Activated CD4-positive, alpha-beta memory T cell treated with anti-CD3 and anti-CD28 coated beads for 36 hours (primary cell): ENCODE data around the gene CNN1. TPM values are rescaled to one million over a fixed set of nuclear protein-coding genes. Genes with fewer than 3 reads are reported as not detected.
A peak's percentile ranks its signal among the peaks of the same experiment; 100 is the strongest.

Experiments
- CTCF ChIA-PET: fragments of 350-600 bp; sonication (Branson Sonifier 250); formaldehyde crosslinking; loops from one replicate; lab custom pipeline; 2021; ENCODE audit warnings: antibody characterized with exemption, inconsistent platforms; lab: Charles Lee
- POLR2A ChIA-PET: fragments of 350-600 bp; sonication (Branson Sonifier 250); formaldehyde crosslinking; loops from one replicate; lab custom pipeline; 2021; ENCODE audit warnings: antibody characterized with exemption; lab: Charles Lee
- DNase-seq: peaks from one replicate; pipeline ENCODE4 v3.0.0-alpha.2; 2020
- H3K27ac Mint-ChIP-seq: one replicate; pipeline ENCODE4 v1.8.0; 2021; ENCODE audit warnings: mixed read lengths
- H3K27me3 Mint-ChIP-seq: one replicate; pipeline ENCODE4 v1.8.0; 2021; ENCODE audit warnings: mixed read lengths
- H3K36me3 Mint-ChIP-seq: one replicate; pipeline ENCODE4 v1.8.0; 2021; ENCODE audit warnings: mixed read lengths
- H3K4me1 Mint-ChIP-seq: one replicate; pipeline ENCODE4 v1.8.0; 2021; ENCODE audit warnings: low read depth, mixed read lengths
- H3K4me3 Mint-ChIP-seq: one replicate; pipeline ENCODE4 v1.8.0; 2021; ENCODE audit warnings: mild to moderate bottlenecking, mixed read lengths
- H3K9me3 Mint-ChIP-seq: one replicate; pipeline ENCODE4 v1.8.0; 2021; ENCODE audit warnings: mixed read lengths
- intact Hi-C: fragments of 100-400 bp; cut with micrococcal nuclease; formaldehyde crosslinking; loops from one replicate; pipeline ENCODE4 v1.15.1; 2023
- total RNA-seq, 2 experiments: library from RNA; stranded (reverse); gene quantifications; one replicate each; pipeline ENCODE4 v1.2.3, GENCODE V29; 2021

The CNN1 gene
- total RNA-seq, 2 experiments from 2014 or later, result not detected

DNA sequence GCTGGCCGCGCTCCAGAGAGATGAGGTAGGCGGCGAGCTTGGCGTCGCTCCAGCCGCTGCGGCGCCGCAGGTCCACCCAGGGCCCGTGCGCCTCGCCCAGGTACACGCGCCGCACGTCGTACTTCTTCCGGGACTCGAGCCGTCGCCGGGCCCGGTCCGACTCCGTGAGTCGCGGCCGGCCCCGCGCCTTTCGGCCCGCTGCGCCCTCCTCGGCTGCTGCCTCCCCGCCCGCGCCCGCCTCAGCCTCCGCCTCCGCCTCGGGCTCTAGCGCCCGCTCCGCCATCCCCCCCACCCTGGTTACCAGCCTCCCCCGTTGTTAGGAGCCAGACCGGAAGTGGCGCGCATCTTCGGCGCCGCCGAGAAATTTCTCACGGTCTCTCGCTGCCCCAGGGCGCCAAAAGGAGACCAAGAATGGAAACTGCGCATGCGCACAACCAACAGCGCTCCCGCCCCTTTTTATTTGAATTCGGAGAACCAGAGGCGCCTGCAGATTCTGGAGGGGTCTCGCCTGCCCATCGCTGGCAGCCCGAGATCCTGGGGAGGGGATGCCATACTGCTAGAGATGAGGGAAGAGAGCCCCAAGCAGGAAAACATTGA lies 33.0 kb upstream of the CNN1 start, which contains the start of gene ZNF653:
TSS of gene ZNF653 (minus strand) at position 336 of the 597 bp plus-strand sequence. CDS start at position 283, 53 bp downstream.
- POLR2A ChIA-PET, result interaction anchor here (0.5 to 1.0 kb wide), 2 partner anchors 128 to 131 kb away, joined by 3 read pairs; partner anchors contain the start of gene SWSAP1

DNA sequence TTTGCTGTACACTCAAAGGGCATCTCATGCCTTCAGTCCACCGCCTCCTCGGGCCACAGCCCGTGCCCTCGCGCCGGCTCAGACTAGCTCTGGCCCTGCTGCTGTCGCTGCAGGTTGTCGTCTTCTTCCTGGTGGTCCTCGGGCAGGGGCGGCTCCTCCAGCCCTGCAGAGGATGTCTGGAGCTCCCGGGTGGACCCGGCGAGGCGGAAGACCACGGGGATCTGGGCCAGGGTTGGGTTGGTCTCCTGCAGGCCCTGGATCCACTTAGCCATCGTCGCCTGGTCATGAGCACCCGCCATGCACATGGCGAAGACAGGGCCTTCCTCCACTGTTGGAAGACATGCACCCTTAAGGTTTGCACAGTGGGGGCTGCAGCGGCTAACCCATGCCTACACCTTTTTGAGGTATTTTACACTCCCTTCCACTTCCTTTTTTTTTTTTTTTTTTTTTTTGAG lies 32.5 kb upstream of the CNN1 start:
- H3K9me3 Mint-ChIP-seq, result no peaks in the 10 kb centered on the region
- POLR2A ChIA-PET, result interaction anchor here (1.0 kb wide), 1 partner anchor 132 kb away, joined by 3 read pairs; the partner anchor contains the start of gene SWSAP1
- H3K4me1 Mint-ChIP-seq, result peaks cover 14% of the 10 kb centered on the region
- peak overlapping the region; percentile 83 for H3K4me3 Mint-ChIP-seq
- CTCF ChIA-PET, result interaction anchor here (0.6 to 1.7 kb wide), 2 partner anchors 30 to 82 kb away, joined by 4 to 7 read pairs; no protein-coding TSS in a partner anchor
- no peak for DNase-seq
- intact Hi-C loops, result no loop called here
- H3K36me3 Mint-ChIP-seq, result peaks cover 5% of the 10 kb centered on the region
- no peaks in the 10 kb centered on the region for H3K27me3 Mint-ChIP-seq
- H3K27ac Mint-ChIP-seq, result peak overlapping the region; percentile 90

More for the DNA sequence above, 33.0 kb upstream of the CNN1 start, which contains the start of gene ZNF653:
- CTCF ChIA-PET, result interaction anchor here (0.6 to 1.7 kb wide), 2 partner anchors 31 to 83 kb away, joined by 4 to 7 read pairs; no protein-coding TSS in a partner anchor
- intact Hi-C loops, result loop anchor here (1.0 kb wide), 3 partner anchors 24 to 130 kb away; partner anchors contain the start of genes ECSIT and ELOF1
- peak within 1 kb of the TSS; percentile 90 for H3K27ac Mint-ChIP-seq
- H3K36me3 Mint-ChIP-seq, result peaks cover 2% of the 10 kb centered on the region
- no peaks in the 10 kb centered on the region for H3K9me3 Mint-ChIP-seq
- peaks cover 14% of the 10 kb centered on the region for H3K4me1 Mint-ChIP-seq
- peak; percentile 97 for DNase-seq
- H3K4me3 Mint-ChIP-seq, result peak within 1 kb of the TSS; percentile 83
- H3K27me3 Mint-ChIP-seq, result no peaks in the 10 kb centered on the region

DNA sequence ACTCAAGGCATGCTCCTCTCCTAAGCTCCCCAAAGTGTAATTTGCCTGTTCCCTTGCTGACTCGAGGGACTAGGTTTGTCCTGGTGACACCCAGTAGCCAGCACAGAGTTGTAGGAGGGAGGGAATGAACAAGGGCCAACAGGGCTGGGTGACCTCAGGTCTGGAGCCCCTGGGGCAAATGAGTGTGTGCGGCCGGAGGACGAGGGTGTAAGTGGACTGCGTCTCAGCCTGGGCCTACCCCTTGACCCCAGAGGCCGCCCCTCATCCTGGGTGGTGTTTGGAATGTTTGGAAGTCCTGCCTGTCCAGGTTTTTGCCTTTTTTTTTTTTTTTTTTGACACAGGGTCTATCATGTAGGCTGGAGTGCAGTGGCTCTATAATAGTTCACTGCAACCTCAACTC lies 31.7 kb upstream of the CNN1 start:
- DNase-seq, result no peak
- Mint-ChIP-seq H3K4me3 (peak overlapping the region; percentile 83), H3K27ac (peak overlapping the region; percentile 4), H3K9me3 (no peaks in the 10 kb centered on the region), H3K4me1 (peaks cover 14% of the 10 kb centered on the region), H3K36me3 (peaks cover 8% of the 10 kb centered on the region), H3K27me3 (no peaks in the 10 kb centered on the region)
- CTCF ChIA-PET, result interaction anchor here (1.7 kb wide), 1 partner anchor 29 kb away, joined by 7 read pairs; no protein-coding TSS in a partner anchor
- POLR2A ChIA-PET, result no interaction called here
- intact Hi-C loops, result no loop called here

DNA sequence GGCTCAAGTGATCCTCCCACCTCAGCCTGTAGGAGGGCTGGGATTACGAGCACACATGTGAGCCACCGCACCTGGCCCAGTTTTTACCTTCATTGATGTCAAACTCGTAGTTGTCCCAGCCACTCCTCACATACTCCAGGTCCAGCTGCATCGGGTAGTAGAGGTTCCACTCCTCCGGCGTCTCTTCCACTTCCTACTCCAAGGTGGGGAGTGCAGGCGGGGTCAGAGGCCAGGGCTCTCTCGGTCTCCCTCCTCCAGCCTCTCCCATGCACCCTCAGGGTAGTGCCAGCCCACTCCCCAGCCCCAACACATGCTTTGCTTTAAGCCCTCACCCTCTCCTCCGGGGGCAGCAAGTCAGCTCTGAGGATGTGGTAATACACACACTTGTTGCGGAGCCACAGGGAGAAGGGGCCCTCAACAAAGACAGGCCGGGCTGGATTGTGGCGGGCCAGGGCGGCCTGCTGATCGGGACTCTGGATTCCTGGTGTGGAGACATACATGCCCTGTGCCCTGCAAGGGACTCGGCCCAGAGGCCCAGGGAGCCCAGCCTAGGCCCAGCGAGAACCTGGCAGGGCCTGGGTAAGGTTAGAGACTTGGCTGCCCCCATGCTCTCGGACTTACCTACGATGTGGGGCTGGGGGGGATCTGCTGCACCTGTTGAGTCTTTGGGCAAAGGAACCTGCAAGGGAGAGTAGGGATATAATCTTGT lies 31.1 kb upstream of the CNN1 start:
- DNase-seq, result no peak
- Mint-ChIP-seq H3K4me1 (peaks cover 14% of the 10 kb centered on the region), H3K36me3 (peaks cover 11% of the 10 kb centered on the region), H3K27me3 (no peaks in the 10 kb centered on the region), H3K4me3 (peak overlapping the region; percentile 16), H3K27ac (no peak overlapping the region), H3K9me3 (no peaks in the 10 kb centered on the region)
- ChIA-PET POLR2A (no interaction called here), CTCF (no interaction called here)
- intact Hi-C loops, result no loop called here

GRCh38 chr19:11510444-11510843 lies 28.2 kb upstream of the CNN1 start:
- no peak overlapping the region for H3K4me3 Mint-ChIP-seq

GRCh38 chr19:11513946-11514345 lies 24.7 kb upstream of the CNN1 start:
- DNase-seq, result no peak
- Mint-ChIP-seq H3K4me3 (no peak overlapping the region), H3K9me3 (no peaks in the 10 kb centered on the region), H3K27ac (no peak overlapping the region), H3K36me3 (peaks cover 13% of the 10 kb centered on the region), H3K27me3 (no peaks in the 10 kb centered on the region), H3K4me1 (no peaks in the 10 kb centered on the region)
- intact Hi-C loops, result no loop called here
- POLR2A ChIA-PET, result no interaction called here
- CTCF ChIA-PET, result no interaction called here

More at GRCh38 chr19:11510444-11510843, 28.2 kb upstream of the CNN1 start:
- H3K9me3 Mint-ChIP-seq, result no peaks in the 10 kb centered on the region
- peaks cover 15% of the 10 kb centered on the region for H3K36me3 Mint-ChIP-seq
- ChIA-PET CTCF (no interaction called here), POLR2A (no interaction called here)
- no peaks in the 10 kb centered on the region for H3K27me3 Mint-ChIP-seq
- peaks cover 5% of the 10 kb centered on the region for H3K4me1 Mint-ChIP-seq
- no peak for DNase-seq
- intact Hi-C loops, result no loop called here
- H3K27ac Mint-ChIP-seq, result no peak overlapping the region

- Mint-ChIP-seq H3K27ac (no peak overlapping the region), H3K27me3 (no peaks in the 10 kb centered on the region), H3K36me3 (peaks cover 7% of the 10 kb centered on the region), H3K4me1 (no peaks in the 10 kb centered on the region), H3K4me3 (no peak overlapping the region), H3K9me3 (no peaks in the 10 kb centered on the region)
- ChIA-PET CTCF (no interaction called here), POLR2A (interaction anchor here (1.1 kb wide), 1 partner anchor 10 kb away, joined by 3 read pairs; the partner anchor contains the start of gene ECSIT)
- DNase-seq, result no peak
- intact Hi-C loops, result no loop called here
Measured at GRCh38 chr19:11519138-11519537, 19.5 kb upstream of the CNN1 start.

DNA sequence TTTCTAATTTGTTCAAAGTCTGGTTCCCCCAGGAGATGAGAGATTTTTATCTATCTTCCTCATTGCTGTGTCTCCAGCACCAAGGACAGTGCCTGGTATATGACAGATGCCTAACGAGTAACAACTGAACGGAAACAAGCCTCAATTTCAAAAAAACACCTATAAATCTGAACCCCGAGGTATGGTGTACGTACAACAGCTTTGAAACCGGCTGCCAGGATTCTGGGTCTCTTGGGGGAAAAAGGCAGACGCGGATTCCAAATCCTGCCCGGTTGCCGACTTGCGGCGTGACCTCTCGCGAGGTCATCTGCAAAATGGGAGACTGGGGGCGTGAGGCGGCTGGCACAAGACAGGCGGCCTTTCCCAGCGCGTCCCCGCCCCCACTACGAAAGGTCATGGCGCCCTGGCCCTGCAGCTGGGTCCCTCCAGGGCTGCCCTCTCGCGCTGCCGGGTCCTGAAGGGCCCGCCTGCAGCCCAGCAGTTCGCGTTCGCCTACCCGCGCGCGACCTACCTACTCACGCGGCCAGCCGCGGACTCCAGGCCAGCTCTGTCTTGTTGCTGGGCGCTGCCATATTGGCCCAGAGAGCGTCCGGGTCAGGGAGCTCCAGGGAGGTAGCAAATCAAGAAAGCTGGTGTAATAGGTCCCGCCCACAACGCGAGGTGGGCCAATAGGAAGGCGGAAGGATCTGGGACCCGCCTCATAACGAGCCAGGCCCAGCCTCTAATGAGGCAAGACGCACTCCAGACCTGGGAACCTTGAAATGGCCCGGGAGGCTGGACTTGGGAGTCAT lies 9.9 kb upstream of the CNN1 start, which contains the start of gene ECSIT:
TSS of gene ECSIT (minus strand) at position 584 of the 791 bp plus-strand sequence. CDS start 9,964 bp downstream, outside the sequence.
- intact Hi-C loops, result loop anchor here (1.0 to 2.0 kb wide), 2 partner anchors 23 to 30 kb away; partner anchors contain the start of genes ELOF1 and ZNF653

GRCh38 chr19:11530432-11530831 lies 8.2 kb upstream of the CNN1 start:
- no peak overlapping the region for H3K4me3 Mint-ChIP-seq
- no peaks in the 10 kb centered on the region for H3K27me3 Mint-ChIP-seq
- ChIA-PET POLR2A (interaction anchor here (0.6 kb wide), 1 partner anchor 316 kb away, joined by 3 read pairs; no protein-coding TSS in a partner anchor), CTCF (interaction anchor here (0.7 kb wide), 1 partner anchor 14 kb away, joined by 3 read pairs; no protein-coding TSS in a partner anchor)
- peaks cover 20% of the 10 kb centered on the region for H3K4me1 Mint-ChIP-seq
- intact Hi-C loops, result no loop called here
- H3K36me3 Mint-ChIP-seq, result peaks cover 2% of the 10 kb centered on the region
- no peaks in the 10 kb centered on the region for H3K9me3 Mint-ChIP-seq
- peak; percentile 72 for DNase-seq
- H3K27ac Mint-ChIP-seq, result no peak overlapping the region

More for the DNA sequence above, 9.9 kb upstream of the CNN1 start, which contains the start of gene ECSIT:
- Mint-ChIP-seq H3K36me3 (peaks cover 4% of the 10 kb centered on the region), H3K27me3 (no peaks in the 10 kb centered on the region), H3K4me1 (peaks cover 19% of the 10 kb centered on the region), H3K4me3 (peak within 1 kb of the TSS; percentile 93), H3K9me3 (no peaks in the 10 kb centered on the region), H3K27ac (peak within 1 kb of the TSS; percentile 77)
- peak; percentile 97 for DNase-seq
- POLR2A ChIA-PET, result interaction anchor here (0.7 to 1.5 kb wide), 8 partner anchors 10 to 154 kb away, joined by 3 to 6 read pairs (median 3); partner anchors contain the start of gene ELOF1
- CTCF ChIA-PET, result interaction anchor here (0.6 to 2.2 kb wide), 4 partner anchors 28 to 148 kb away, joined by 3 to 14 read pairs (median 7); partner anchors contain the start of gene ELOF1

GRCh38 chr19:11534538-11534937 lies 4.1 kb upstream of the CNN1 start:
- H3K9me3 Mint-ChIP-seq, result no peaks in the 10 kb centered on the region
- peaks cover 7% of the 10 kb centered on the region for H3K27me3 Mint-ChIP-seq
- ChIA-PET CTCF (interaction anchor here (1.0 kb wide), 1 partner anchor 26 kb away, joined by 4 read pairs; no protein-coding TSS in a partner anchor), POLR2A (no interaction called here)
- H3K4me3 Mint-ChIP-seq, result no peak overlapping the region
- no peak overlapping the region for H3K27ac Mint-ChIP-seq
- no peaks in the 10 kb centered on the region for H3K36me3 Mint-ChIP-seq
- intact Hi-C loops, result no loop called here
- DNase-seq, result no peak
- peaks cover 11% of the 10 kb centered on the region for H3K4me1 Mint-ChIP-seq

DNA sequence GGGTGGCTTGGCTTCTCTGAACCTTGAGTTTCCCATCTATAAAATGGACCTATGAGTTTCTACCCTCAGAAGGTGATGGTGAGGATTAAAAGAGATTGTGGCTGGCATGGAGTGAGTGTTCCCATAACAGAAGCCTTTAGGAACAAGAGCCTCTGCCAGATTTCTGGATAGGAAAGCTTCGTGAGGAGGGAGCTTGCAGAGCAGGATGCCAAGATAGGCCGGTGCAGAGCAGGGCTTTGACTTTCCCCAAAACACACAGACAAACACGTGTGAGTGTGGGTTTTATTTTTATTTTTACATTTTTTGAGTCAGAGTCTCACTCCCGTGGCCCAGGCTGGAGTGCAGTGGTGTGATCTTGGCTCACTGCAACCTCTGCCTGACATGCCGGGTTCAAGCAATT lies 3.7 kb upstream of the CNN1 start:
- intact Hi-C loops, result no loop called here
- POLR2A ChIA-PET, result no interaction called here
- H3K4me3 Mint-ChIP-seq, result no peak overlapping the region

More for the DNA sequence above, 3.7 kb upstream of the CNN1 start:
- Mint-ChIP-seq H3K27me3 (peaks cover 7% of the 10 kb centered on the region), H3K4me1 (peaks cover 11% of the 10 kb centered on the region), H3K9me3 (no peaks in the 10 kb centered on the region), H3K36me3 (no peaks in the 10 kb centered on the region), H3K27ac (no peak overlapping the region)
- no peak for DNase-seq
- CTCF ChIA-PET, result interaction anchor here (0.6 to 2.5 kb wide), 3 partner anchors 27 to 56 kb away, joined by 3 to 17 read pairs (median 9); no protein-coding TSS in a partner anchor
